Hepatocyte (in vitro differentiated cells): ENCODE results near the gene C2CD5.

ENCODE experiments used
- CTCF ChIP-seq: fragments of 200-600 bp; sonication (generic); IDR thresholded peaks from 2 replicates; pipeline ENCODE4 v1.5.1; 2016; ENCODE audit warnings: antibody characterized with exemption, mild to moderate bottlenecking; ENCODE audit not compliant: poor library complexity
- EZH2 ChIP-seq: fragments of 200-600 bp; sonication (generic); IDR thresholded peaks from 2 replicates; pipeline ENCODE4 v1.6.1; 2016; ENCODE audit warnings: antibody characterized with exemption, mild to moderate bottlenecking, borderline replicate concordance
- EZH2phosphoT487 ChIP-seq: fragments of 200-600 bp; sonication (generic); IDR thresholded peaks from one replicate; pipeline ENCODE4 v1.6.1; 2018; ENCODE audit warnings: antibody characterized with exemption, mild to moderate bottlenecking, low read depth, moderate library complexity; ENCODE audit not compliant: unreplicated experiment, severe bottlenecking

DNA sequence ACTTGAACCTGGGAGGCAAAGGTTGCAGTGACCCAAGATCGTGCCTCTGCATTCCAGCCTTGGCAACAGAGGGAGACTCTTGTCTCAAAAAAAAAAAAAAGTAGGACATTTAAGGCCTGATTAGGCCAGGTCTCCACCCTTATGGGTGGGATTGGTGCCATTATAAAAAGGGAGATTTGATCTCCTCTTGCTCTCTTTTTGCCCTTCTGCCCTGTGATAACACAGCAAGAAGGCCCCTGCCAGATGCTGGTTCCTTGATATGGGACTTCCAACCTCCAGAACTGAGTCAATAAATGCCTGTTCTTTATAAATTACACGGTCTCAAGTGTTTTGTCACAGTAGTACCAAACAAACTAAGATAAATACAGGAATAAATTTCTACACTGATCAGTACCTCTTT, 81.0 kb downstream of the C2CD5 start:
- TF ChIP-seq CTCF (no peak), EZH2 (no peak), EZH2phosphoT487 (no peak)
